Measurements from ENCODE around the gene GLG1.
"Not testable (repeated sequence)": the region's sequence is repeated elsewhere in the genome, so short reads cannot be mapped to it uniquely, and the experiment has no call there.

GLG1 gene

DNA sequence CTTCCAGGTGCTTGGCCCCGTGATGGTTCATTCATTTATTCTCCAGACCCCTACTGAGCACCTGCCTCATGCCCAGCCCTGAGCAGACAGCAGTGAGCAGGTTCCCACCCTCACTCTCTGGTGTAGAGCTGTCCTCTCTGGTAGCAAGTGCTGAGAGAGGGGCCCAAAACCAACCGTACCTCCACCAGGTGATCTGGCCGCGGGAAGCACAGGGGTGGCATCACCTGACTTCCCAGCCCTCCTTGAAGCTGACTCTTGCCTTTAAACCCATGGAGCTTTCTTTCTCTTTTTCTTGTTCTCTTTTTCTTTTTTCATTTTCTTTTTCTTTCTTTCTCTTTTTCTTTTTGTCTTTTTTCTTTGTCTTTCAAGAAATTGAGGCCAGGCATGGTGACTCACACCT, 206.7 kb downstream of the GLG1 start:
- not testable (repeated sequence) for DNase-seq (ENCODE audit: low read depth, low spot score); H3K4me3 ChIP-seq (ENCODE audit: low read length)

DNA sequence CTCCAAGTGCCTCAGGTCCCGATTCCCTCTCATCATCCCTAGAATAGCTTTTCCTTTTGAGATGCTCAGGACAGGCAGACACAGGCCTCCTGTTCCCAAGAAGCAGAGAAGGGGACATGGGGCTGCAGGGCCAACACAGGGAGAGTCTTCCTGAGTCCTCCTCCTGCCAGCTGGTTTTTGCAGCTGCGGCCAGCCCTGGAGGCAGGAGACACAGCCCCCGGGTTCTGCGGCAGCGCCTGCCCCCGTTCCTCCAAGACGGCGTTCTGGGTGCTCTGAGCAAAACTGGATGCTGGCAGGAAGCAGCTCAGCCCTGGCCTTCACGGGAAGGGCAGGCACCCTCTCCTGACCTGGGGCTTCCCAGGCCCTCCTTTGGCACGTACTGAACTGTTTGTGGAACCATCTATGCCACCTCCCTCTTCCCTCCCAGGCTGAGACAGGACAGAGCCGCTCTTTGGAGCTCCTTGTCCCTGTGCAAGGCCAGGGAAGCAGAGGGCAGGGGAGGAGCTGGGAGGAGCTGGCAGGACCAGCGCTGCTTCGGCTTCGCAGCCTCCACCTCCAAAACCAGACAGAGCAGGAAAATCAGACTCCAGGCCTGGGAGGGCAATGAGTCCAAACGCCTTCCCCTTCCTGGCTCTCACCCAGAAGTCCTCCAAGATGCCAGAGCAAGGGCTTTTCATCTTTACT, 208.6 kb downstream of the GLG1 start:
- not testable (repeated sequence) for DNase-seq (ENCODE audit: low read depth, low spot score); H3K4me3 ChIP-seq (ENCODE audit: low read length)
